ENCODE data around the gene PHC2.
"Not testable (repeated sequence)": the region's sequence is repeated elsewhere in the genome, so short reads cannot be mapped to it uniquely, and the experiment has no call there.

Gene PHC2

DNA sequence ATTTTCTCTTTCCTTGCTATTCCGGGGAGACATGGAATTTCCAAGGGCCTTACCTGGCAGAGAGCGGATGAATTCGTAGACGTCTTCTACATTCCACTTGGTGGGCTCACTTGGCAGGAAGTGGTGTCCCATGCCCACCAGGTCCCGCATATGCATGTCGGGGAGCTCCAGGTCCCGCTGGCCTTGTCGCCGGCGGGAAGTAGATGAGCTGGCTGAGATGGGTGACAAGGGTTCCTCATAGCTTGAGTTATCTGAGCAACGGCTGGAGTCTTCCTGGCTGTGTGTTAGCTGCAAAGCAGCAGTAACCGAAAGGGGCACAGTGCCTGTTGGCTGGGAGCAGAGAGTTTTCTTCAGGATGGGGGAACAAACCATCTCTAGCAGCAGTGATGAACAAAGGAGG, 102.1 kb downstream of the PHC2 start:
- no peak for DNase-seq

DNA sequence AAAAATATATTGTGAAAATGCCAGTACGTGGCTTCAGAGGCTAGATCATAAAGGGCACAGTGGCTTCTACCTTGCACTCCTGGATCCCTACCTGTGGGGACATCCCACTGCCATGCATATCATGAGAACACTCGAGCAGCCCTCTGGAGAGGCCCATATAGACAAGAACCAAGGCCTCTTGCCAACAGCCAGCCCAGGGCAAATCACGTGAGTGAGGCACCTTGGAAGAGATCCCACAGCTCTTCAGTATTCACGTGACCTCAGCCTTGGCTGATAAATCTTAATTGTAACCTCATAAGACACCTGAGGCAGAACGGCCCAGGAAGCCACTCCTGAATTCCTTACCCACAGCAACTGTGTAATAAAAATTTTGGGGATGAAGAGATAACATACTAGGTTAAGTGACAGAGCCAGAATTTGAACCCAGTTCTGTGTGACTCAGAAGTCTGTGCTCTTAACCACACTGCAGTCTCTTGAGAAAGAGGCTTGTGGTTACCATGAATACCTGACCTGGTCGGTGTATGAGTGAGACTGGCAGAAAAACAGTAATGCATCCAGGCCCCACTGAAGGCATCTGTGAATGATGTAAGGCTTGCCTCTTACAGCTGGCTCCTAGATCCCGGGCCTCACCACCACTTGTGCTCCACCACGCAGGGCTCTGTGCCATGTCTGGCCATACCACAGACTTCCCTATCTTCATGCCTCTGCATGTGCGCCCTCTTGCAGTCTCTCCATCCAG, 103.1 kb downstream of the PHC2 start:
- peak; percentile 28 for DNase-seq

GRCh38 chr1:33326785-33327184, 104.1 kb downstream of the PHC2 start:
- DNase-seq: no peak

GRCh38 chr1:33324677-33325575, 106.0 kb downstream of the PHC2 start:
- DNase-seq: no peak

DNA sequence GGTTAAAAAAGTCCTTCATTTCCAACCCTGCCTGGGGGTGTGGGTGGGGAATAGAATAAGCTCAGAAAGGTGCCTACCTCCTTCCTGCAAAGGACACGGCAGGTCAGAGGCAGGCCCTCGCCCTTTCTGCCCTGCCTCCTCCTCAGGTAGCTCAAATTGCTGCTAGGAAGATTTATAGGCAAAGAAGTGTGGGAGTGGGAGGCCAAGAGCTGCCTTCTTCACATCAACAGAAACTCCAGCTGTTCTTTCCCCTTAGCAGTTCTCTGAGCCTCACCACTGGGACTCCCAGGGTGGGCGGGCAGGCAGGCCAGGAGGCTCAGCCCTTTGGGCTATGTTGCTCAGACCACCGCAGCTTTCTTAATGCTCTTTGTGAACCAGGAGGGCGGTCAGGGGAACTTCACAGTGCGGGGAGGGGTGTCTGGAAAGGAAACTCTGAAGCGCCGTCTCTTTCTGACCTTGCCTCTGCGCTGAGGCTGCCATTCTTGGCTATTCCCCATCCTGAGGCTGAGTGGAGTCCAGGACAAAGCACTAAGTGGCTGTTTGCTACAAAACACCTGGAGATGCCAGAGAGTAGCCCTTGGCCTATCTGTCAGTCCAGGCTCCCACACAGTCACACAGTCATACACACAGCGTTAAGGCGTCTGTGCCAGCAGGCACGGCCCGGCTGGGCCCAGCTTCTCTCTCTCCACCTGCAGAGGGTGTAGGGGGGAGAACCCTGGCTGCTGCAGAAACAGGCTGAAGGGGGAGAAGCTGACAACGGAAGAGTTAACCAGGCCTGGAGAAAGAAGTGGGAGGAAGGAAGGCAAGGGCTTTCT, 107.0 kb downstream of the PHC2 start:
- DNase-seq: no peak

GRCh38 chr1:33322870-33323585, 107.9 kb downstream of the PHC2 start:
- DNase-seq: no peak

- no peak for DNase-seq
These were observed 108.8 kb downstream of the PHC2 start for GRCh38 chr1:33322109-33322508.

DNA sequence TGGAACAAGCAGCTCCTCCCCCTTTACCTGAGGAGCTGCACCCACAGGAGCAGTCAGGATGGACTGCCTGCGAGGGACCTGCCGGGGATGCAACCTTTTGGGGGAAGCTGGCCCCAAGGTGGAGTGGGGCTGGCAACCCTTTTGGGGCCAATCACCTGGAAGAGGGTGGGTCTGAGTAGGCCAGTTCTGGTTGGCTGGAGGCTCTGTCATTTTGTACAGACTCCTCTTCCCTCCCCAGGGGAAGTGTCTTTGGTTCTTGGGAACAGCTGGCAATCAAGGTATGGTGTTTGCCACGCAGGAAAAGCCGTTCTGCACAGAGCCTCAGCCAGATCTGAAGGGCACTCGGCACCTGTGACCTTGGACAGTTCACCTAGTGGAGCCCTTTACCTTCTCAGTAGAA, 109.7 kb downstream of the PHC2 start:
- DNase-seq: no peak

DNA sequence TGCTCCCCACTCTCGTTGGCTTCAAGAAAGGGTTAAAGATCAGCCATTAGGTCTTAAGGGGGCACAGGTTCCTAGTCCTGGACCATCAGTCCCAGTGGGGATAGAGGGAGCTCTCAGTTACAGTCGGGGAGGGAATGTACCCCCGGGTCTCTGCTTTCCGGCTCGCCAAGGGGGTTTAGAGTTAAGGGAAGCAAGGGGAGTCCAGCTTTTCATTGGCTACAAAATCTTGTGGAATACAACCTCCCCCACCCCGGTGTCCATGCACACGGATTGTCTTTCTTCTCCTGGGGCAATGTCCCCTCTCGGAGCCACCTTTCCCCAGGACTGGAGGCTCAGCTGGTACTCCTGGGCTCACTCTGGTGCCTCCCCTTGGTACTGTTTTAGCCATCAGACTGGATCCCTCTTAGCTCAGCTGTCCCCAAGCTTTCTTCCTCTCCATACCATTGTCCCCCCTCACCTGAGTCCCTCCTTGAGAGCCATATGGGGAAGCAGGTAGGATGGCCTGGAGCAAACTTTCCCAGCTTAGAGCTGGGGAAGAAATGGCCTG, 110.2 kb downstream of the PHC2 start, which contains the start of gene A3GALT2:
A3GALT2 (minus strand) TSS at position 480 of the 547 bp plus-strand sequence; CDS start at position 480, 0 bp downstream.
- DNase-seq: no peak

GRCh38 chr1:33319949-33320618, 110.8 kb downstream of the PHC2 start:
- no peak for DNase-seq

GRCh38 chr1:33319186-33319948, 111.5 kb downstream of the PHC2 start:
- DNase-seq: no peak

GRCh38 chr1:33317946-33318345, 112.9 kb downstream of the PHC2 start:
- DNase-seq: no peak

DNA sequence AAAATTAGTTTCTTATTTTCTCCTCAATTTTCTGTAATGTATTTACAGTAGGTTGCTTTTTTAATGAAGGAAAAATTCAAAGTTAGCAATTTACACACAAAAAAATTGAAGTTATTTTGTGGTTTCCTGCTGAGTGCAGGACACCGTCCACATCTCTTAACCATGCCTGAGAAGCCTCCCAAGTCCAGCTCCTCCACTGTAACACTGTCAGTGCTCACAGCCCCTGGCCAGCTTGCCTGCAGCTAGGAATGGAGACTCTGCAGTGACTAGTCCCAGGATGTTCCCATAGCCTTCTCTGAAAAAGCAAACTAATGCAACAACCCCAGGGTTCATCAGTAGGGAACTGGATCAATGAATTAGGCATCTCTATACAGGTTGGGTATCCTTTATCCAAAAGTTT, 113.5 kb downstream of the PHC2 start:
- no peak for DNase-seq

DNA sequence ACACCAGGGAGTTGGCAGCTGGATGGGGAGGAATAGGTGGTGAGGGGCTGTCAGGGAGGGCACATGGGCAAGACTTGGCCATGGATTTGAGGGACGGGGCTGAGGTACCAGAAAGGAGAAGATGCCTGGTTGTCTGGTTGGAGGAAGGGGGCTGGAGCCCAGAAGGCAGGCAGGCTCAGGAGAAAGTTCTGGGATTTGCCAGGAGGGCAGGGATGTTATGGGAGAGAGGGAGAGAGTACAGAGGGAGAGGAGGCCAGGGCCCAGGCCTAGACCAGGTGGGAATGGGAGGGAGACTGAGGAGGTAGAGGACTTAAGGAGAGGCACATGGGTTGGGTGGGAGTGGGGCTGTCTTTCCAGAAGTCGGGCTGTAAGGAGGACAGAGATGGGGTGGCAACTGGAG, 114.3 kb downstream of the PHC2 start:
- no peak for DNase-seq

DNA sequence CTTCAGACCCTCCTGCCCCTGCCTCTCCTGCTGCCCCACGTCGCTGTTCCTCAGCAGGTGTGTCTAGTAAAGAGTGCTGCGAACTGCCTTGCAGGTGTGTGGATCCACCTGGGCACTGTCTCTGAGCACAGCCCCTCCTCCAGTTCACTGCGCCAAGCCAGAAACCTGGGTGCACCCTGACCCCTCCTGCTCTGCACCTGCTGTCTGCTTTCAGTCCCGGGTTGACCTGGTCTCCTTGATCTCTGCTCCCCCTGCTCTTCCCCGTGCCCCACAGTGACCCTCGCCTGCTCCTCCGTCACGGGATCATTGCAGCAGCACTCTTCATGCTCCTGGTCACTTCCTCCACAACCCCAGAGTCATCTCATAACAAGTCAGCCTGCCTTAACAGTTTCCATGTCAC, 116.5 kb downstream of the PHC2 start:
- DNase-seq: no peak

- no peak for DNase-seq
These were observed 118.5 kb downstream of the PHC2 start for GRCh38 chr1:33312413-33312749.

GRCh38 chr1:33311706-33312412, 119.0 kb downstream of the PHC2 start:
- DNase-seq: no peak

DNA sequence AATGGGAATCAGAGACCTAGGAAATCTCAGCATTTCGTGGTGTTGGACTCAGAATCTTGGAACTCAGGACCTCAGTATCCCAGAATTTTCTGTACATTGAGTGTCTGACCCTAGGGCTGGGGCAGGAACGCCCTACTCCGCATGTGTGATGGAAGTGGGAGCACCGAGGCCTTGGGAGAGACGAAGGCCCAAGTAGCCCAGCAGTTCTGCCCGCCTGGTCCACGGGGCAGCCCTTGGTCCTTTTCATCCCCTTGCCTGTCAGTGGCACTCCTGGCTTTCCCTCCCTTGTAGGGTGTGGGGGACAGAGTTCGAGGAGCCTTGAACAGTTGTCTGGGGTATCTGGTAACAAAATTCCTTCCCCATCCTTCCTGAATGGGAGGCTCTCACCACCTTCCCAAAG, 120.2 kb downstream of the PHC2 start:
- DNase-seq: no peak

GRCh38 chr1:33309351-33309750, 121.5 kb downstream of the PHC2 start:
- not testable (repeated sequence) for DNase-seq

DNA sequence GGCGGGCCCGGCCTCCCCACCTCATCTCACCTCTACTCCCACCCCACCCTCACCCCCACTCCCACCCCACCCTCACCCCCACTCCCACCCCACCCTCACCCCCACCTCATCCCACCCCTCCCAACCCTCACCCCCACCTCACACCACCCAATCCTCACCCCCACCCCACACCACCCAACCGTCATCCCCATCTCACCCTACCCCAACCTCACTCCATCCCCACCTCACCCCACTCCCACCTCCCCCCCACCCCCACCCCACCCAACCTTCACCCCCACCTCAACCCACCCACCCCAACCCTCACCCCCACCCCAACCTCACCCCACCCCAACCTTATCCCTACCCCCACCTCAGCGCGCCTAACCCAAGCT, 123.4 kb downstream of the PHC2 start:
- no peak for DNase-seq
